HG03432 (cell line): ENCODE data around the gene TMEM109.

Experiments used
- ATAC-seq: cut with Tn5 transposase; IDR thresholded peaks from one replicate; pipeline ENCODE4 v1.9.1; 2021; ENCODE audit warnings: mild to moderate bottlenecking, moderate library complexity; ENCODE audit not compliant: unreplicated experiment

TMEM109 gene

GRCh38 chr11:60939301-60939700 is 25.3 kb downstream of the TMEM109 start:
- no peak for ATAC-seq

- ATAC-seq = no peak
Measured at GRCh38 chr11:60939855-60940254, 25.9 kb downstream of the TMEM109 start.

GRCh38 chr11:60941371-60942119 is 27.6 kb downstream of the TMEM109 start:
- ATAC-seq = no peak

- no peak for ATAC-seq
Measured at GRCh38 chr11:60942219-60942618, 28.3 kb downstream of the TMEM109 start.

- no peak for ATAC-seq
Measured at GRCh38 chr11:60942970-60943565, 29.1 kb downstream of the TMEM109 start.

- no peak for ATAC-seq
Measured at GRCh38 chr11:60944490-60945294, 30.7 kb downstream of the TMEM109 start.

GRCh38 chr11:60945295-60945667 is 31.3 kb downstream of the TMEM109 start:
- ATAC-seq = no peak

GRCh38 chr11:60946601-60947264 is 32.8 kb downstream of the TMEM109 start:
- no peak for ATAC-seq

GRCh38 chr11:60947700-60948099 is 33.7 kb downstream of the TMEM109 start:
- ATAC-seq = no peak

GRCh38 chr11:60948250-60948649 is 34.3 kb downstream of the TMEM109 start:
- no peak for ATAC-seq

- ATAC-seq = no peak
Measured at GRCh38 chr11:60950024-60950423, 36.1 kb downstream of the TMEM109 start.

GRCh38 chr11:60950933-60951605 is 37.1 kb downstream of the TMEM109 start:
- ATAC-seq = peak; percentile 21

GRCh38 chr11:60951606-60951903 is 37.6 kb downstream of the TMEM109 start:
- no peak for ATAC-seq

GRCh38 chr11:60951904-60952741 is 38.2 kb downstream of the TMEM109 start, which contains the start of gene SLC15A3:
Gene SLC15A3, minus strand, starts transcription at chr11:60952176. Its CDS starts 625 bp downstream, at chr11:60951551.
- peak; percentile 77 for ATAC-seq

GRCh38 chr11:60952742-60953170 is 38.8 kb downstream of the TMEM109 start:
- ATAC-seq = no peak

GRCh38 chr11:60953781-60954180 is 39.8 kb downstream of the TMEM109 start:
- no peak for ATAC-seq

GRCh38 chr11:60954421-60954820 is 40.5 kb downstream of the TMEM109 start:
- no peak for ATAC-seq

GRCh38 chr11:60955571-60955970 is 41.6 kb downstream of the TMEM109 start:
- ATAC-seq = no peak

- ATAC-seq = no peak
Measured at GRCh38 chr11:60957188-60957587, 43.2 kb downstream of the TMEM109 start.

- no peak for ATAC-seq
Measured at GRCh38 chr11:60959431-60959830, 45.5 kb downstream of the TMEM109 start.
